ENCODE data around the gene RNLS. TPM values are rescaled to one million over a fixed set of nuclear protein-coding genes. Genes with fewer than 3 reads are reported as not detected.

RNLS gene
- total and polyA plus RNA-seq, 2 of the 4 experiments (the other 2 are of a cell fraction): 4.5 to 7.0 TPM

GRCh38 chr10:88416801-88417200, 166.3 kb downstream of the RNLS start:
- WGBS, 2 experiments (ENCODE audit: extremely low coverage in 2 of 2, insufficient read length in 1 of 2): no CpG with 5 or more reads among the region's 1 CpG
- Histone ChIP-seq H3K4me1 (ENCODE audit: control insufficient read depth, insufficient read depth, low read length) (no peaks in the 10 kb centered on the region), H3K9me1 (ENCODE audit: insufficient read depth, low read length) (0 out of 2 replicates have a peak, but pooled peaks cover 3% of the 10 kb centered on the region), H3K9ac (ENCODE audit: low read depth, low read length) (no peak overlapping the region), H2BK20ac (ENCODE audit: low read depth, low read length) (no peak overlapping the region), H3K36me3 (ENCODE audit: control insufficient read depth, insufficient read depth, low read length) (no peaks in the 10 kb centered on the region), H4K5ac (ENCODE audit: low read depth, low read length) (no peak overlapping the region), H2BK15ac (ENCODE audit: low read depth, low read length) (no peak overlapping the region), H3K27me3 (ENCODE audit: control insufficient read depth, insufficient read depth, low read length) (peaks cover 3% of the 10 kb centered on the region), H2AK9ac (replicated peaks; ENCODE audit: low read depth, low read length, poor library complexity) (no peak overlapping the region), H3K4me2 (ENCODE audit: low read depth, low read length) (no peak overlapping the region), H4K8ac (ENCODE audit: low read depth in 2 of 2, low read length in 2 of 2) (no peak overlapping the region), H3K9me3 (ENCODE audit: control insufficient read depth, insufficient read depth, low read length) (no peaks in the 10 kb centered on the region), H2AK5ac (ENCODE audit: low read depth, low read length) (no peak overlapping the region), H3K27ac (ENCODE audit: insufficient read depth, low read length) (no peak overlapping the region), H3K18ac (ENCODE audit: low read depth, low read length) (no peak overlapping the region), H4K20me1 (ENCODE audit: insufficient read depth, low read length) (no peaks in the 10 kb centered on the region), H2AFZ (replicated peaks; ENCODE audit: low read length, poor library complexity) (no peak overlapping the region), H3K14ac (replicated peaks; ENCODE audit: low read depth, low read length) (no peak overlapping the region), H3K23ac (ENCODE audit: low read depth, low read length) (no peak overlapping the region), H3K79me1 (ENCODE audit: low read depth in 1 of 2, low read length in 2 of 2) (no peaks in the 10 kb centered on the region), H3K4me3 (ENCODE audit: insufficient read depth, low read depth, low read length) (no peak overlapping the region), H3K4ac (ENCODE audit: low read depth, low read length) (no peak overlapping the region), H2BK120ac (ENCODE audit: low read depth, low read length) (no peak overlapping the region), H3K56ac (ENCODE audit: extremely low read depth, insufficient read depth, low read length) (no peak overlapping the region), H2BK5ac (ENCODE audit: low read depth, low read length, poor library complexity, severe bottlenecking) (no peak overlapping the region), H4K91ac (ENCODE audit: insufficient read depth, low read depth, low read length) (no peak overlapping the region)
- POLR2A ChIA-PET (ENCODE audit: unreplicated experiment): no interaction called here
- DNase-seq (no peak), ATAC-seq (ENCODE audit: low read depth) (no peak)
- BruUV-seq (replicated peaks): no TSS peak
- dilution Hi-C loops (cut with HindIII; ENCODE audit: low sequenced_read_pairs, unreplicated experiment): no loop called here
- TF ChIP-seq POLR2A (IDR thresholded peaks at IDR 0.05; ENCODE audit: low read depth, low read length) (no peak), ELK1 (IDR thresholded peaks at IDR 0.05; ENCODE audit: borderline replicate concordance, low read depth, low read length) (no peak), CHD1 (IDR thresholded peaks at IDR 0.05; ENCODE audit: low read depth, low read length) (no peak), MXI1 (IDR thresholded peaks at IDR 0.05; ENCODE audit: borderline replicate concordance, low read depth, low read length) (no peak), MAFK (IDR thresholded peaks at IDR 0.05; ENCODE audit: low read depth, low read length) (no peak), BHLHE40 (IDR thresholded peaks at IDR 0.05; ENCODE audit: low read depth, low read length) (no peak), RAD21 (IDR thresholded peaks at IDR 0.05; ENCODE audit: low read length) (no peak), RFX5 (IDR thresholded peaks at IDR 0.05; ENCODE audit: low read depth, low read length) (no peak), CEBPB (IDR thresholded peaks at IDR 0.05; ENCODE audit: low read depth, low read length) (no peak), SMC3 (IDR thresholded peaks at IDR 0.05; ENCODE audit: low read depth, low read length) (no peak), MAZ (IDR thresholded peaks at IDR 0.05; ENCODE audit: borderline replicate concordance, low read depth, low read length) (no peak), FOS (IDR thresholded peaks at IDR 0.05; ENCODE audit: low read depth, low read length) (no peak), RCOR1 (IDR thresholded peaks at IDR 0.05; ENCODE audit: insufficient replicate concordance, low read length) (no peak), NFE2L2 (IDR thresholded peaks at IDR 0.05; ENCODE audit: low read depth, low read length) (no peak)
- intact Hi-C loops (cut with micrococcal nuclease): no loop called here
- CTCF ChIA-PET: interaction anchor here (1.0 kb wide), 1 partner anchor 15 kb away, joined by 3 read pairs; no protein-coding TSS in a partner anchor
- in situ Hi-C loops (cut with MboI; ENCODE audit: low sequenced_read_pairs): no loop called here

All from IMR-90 (cell line).